NCI-H510A (cell line): ENCODE data around the gene NDST1.

Experiments used
- DNase-seq: peaks from one replicate; lab custom pipeline; 2025; lab: John Stamatoyannopoulos, UW

Gene NDST1

DNA sequence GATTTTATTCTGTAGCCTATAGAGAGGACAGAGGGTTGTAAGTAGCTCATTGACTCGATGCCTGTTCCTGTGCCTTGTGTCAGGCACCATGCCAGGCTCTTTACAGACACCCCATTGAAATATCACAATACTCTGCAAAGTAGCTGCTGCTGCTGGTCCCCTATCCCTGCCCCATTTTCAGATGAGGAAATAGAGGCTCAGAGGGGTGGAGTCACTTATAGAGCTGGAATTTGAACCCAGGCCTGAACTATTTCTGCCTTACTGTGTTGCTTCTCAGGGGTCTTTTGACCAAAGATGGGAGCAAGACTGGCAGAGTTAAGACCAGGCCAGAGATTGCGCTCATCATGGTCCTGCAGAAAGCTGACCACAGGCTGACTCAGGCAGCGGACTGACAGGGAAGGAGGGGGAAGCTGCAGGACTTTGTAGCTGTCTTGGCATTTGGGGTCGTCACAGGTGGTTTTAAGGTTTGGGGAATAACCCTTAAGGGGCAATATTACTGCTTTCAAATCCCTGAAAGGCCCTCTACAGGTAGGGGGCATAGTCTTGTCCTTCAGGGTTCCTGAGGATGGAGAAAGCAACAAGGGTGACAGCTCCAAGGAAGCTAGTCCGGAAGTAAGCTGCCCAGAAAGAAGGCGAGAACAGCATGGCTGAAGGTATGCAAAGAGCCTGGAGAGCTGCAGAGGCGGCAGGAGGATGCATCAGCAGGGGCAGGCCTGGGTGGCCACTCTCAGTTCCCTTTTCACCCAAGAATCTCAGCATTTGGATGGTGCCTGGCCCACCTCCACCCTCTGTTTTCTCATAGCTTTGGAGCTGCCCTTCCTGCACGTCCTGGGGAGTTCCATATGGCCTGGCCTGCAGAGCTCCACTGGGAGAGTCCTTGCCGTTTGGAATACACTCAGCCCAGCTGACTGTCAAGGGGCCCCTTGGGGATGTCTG lies 18.3 kb upstream of the NDST1 start:
- DNase-seq, result no peak

DNA sequence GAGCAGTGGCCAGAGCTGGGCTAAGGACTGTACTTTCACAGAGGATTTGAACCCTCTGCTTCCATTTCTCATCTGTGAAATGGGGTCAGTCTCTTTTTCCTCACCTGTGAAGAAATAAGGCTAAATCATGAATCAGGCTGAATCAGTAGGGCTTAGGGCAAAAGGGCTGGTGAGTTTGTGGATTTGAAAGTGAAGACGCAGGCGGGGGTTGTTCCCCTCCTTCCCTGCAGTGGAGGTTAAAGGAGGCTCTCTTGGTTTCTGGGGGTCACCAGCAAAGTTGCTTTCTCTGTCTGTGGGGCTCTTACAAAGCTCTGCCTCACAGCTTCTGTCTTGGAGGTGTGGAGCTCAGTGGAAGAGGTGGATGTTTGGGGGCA lies 17.6 kb upstream of the NDST1 start:
- DNase-seq, result no peak

DNA sequence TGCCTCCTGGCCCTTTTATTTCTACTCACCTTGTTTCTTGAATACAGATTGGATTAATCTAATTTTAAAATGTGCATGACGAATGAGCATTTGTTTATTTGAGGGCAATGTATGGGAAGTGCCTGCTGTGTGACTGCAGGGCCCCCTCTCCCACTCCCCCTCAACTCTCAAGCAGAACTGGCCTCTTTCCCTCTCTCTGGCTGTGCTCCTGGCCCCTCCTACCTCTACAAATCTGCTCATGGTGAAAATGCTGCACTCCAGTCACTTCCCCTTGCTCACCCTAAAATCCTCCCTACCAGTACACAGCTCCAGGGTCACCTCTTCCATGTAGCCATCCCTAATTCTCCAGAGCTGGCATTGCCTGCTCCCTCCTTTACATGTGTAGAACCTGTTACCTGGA lies 17.2 kb upstream of the NDST1 start:
- no peak for DNase-seq

- DNase-seq, result no peak
Measured at GRCh38 chr5:150491876-150492275, 16.1 kb upstream of the NDST1 start.

- no peak for DNase-seq
Measured at GRCh38 chr5:150492621-150493020, 15.3 kb upstream of the NDST1 start.

DNA sequence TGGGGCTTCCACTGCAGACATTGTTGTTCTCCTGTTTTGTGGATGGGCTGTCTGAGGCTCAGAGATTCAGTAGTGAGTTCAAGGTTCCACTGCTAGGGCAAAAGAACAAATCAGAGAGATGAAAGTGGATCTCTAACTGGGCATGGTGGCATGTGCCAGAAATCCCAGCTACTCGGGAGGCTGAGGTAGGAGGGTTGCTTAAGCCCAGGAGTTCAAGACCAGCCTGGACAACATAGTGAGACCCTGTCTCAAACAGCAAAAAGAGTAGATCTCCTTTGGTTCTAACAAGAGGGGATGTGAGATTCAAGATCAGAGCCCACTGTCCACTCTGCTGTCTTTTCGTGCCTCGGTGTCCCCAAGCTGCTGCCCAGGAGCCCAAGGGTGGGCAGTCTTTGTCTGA lies 11.8 kb upstream of the NDST1 start:
- DNase-seq, result no peak

GRCh38 chr5:150496534-150496933 lies 11.4 kb upstream of the NDST1 start:
- DNase-seq, result no peak

DNA sequence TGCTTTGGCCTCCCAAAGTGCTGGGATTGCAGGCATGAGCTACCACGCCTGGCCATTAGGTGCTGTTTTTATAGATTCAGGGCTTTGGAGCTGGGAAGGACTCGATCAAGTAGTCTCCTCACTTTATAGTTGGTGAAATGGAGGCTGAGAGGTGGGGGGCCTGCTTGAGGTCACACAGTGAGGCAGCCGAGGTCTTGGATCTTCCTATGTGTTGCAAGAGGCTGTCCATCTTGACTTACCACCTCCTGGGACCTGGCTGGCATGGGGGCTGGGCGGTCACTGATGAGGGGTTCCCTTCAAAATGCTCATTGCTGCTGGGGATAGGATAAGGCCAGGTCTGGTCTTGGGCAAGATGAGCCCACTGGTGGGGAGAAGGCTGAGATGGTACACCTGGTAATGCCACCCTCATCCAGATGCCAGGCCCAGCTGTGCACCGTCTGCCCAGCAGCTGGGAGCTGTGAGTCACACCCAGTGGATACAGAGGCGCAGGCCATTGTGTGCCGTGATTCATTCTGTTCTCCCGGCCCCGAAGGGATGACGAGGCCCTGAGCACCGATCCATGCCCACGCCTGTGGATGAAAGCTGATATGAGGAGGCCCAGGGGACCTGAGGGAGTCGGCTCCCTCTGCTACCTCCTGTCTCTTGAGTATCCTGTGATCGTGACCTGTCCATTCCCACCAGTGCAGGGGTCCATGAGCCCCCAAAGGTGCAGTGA lies 10.5 kb upstream of the NDST1 start:
- DNase-seq, result peak; percentile 21

GRCh38 chr5:150497989-150498317 lies 10.0 kb upstream of the NDST1 start:
- DNase-seq, result no peak

- no peak for DNase-seq
Measured at GRCh38 chr5:150498501-150498900, 9.4 kb upstream of the NDST1 start.

DNA sequence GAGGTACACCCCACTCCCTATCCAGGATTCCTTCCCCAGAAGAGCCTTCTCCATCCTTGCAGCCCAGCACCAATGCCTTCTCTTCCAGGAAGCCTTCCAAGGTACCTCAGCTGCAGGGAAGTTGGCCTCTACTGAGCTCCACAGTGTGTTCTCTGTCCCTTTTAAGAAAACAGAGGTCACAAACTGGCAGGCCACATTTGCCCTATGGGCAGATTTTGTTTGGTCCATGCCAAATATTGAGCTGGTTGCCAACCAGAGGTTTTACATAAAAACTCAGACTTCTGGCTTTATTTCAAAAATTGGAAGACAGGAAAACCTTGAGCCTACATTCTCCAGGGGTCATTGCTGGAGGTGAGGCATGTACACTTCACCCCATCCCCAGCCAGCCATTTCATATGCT lies 9.0 kb upstream of the NDST1 start:
- no peak for DNase-seq

- no peak for DNase-seq
Measured at GRCh38 chr5:150499437-150499956, 8.4 kb upstream of the NDST1 start.

DNA sequence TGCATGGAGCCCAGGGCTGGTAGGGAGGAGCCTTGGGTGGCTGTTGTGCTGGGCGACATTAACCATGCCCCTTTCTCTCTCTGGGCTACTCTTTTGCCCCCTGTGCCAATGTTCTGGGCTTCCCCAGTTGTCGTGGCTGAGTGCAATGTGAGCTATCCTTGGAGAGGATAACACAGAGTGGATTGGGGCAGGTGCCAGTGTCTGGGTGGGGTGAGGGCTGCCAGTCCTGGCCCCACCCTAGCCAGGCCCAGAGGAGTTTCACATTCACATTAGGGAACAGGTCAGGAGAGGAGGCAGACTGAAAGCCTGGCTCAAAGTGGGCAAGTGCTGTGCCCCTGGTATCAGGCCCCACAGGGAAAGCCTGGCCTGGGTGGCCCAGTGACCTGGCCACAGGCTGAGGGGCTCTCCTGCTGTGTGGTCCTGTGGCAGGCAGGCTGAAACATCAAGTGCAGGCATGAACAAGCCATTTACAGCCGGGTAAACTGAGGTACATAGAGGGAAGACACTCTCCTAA lies 7.5 kb upstream of the NDST1 start:
- no peak for DNase-seq

DNA sequence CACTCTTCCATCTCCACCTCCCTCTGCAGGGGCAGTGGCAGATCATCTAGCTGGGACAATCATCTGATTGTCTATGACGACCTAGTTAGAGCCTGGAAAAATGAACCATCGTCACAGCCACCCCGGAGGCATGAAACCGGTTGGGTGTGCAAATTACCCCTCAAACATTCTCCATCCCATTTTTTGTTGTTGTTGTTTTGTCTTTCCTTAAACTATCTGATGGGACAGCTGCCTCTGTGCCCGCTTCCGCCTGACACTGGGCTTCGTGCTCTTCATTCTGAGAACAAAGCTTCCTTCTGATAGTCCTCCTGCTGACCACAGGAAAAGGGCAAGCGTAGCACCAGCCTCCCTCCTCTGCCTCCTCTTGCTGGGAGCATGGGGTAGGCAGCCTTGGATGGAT lies 7.0 kb upstream of the NDST1 start:
- no peak for DNase-seq

GRCh38 chr5:150502106-150502505 lies 5.8 kb upstream of the NDST1 start:
- DNase-seq, result no peak

GRCh38 chr5:150502847-150503246 lies 5.1 kb upstream of the NDST1 start:
- no peak for DNase-seq

DNA sequence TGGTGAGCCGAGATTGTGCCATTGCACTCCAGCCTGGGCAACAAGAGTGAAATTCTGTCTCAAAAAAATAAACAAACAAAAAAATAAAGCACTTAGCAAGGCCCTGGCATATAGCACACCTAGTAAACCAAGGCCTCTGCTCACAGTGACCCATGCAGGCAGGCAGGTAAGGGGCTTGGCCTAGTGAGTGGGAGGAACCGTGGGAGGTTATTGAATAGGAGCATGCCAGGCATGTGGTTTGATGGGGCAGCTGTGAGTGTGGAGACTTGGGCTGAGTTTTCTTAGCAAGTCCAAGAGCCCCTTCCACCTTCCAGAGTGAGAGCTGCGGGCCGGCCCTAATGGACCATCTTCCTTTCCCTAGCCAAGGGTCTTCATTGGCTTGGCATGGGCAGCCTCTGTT lies 4.5 kb upstream of the NDST1 start:
- DNase-seq, result no peak

- no peak for DNase-seq
Measured at GRCh38 chr5:150503977-150504620, 3.8 kb upstream of the NDST1 start.

DNA sequence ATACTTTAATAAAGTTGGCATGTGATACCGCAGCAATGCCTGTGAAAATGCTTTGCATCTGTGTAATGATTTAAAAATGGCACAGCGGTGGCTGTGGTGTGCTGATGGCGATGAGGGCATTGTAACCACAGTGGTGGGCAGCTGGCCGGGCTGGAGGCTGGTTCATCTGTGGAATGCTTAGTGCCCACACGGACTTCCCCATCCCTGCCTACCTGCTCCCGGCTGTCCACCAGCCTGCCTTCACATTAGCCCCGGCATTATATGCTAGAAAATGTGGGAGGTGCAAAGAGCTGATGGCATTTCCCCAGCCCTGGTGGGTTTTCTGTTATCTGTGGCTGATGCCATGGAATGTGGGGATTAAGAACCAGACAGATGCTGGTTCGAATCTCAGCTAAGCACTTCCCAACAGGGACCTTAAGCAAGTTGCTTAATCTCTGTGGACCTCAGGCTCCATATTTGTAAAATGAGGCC lies 2.9 kb upstream of the NDST1 start:
- DNase-seq, result no peak

- DNase-seq, result no peak
Measured at GRCh38 chr5:150505816-150506215, 2.1 kb upstream of the NDST1 start.

DNA sequence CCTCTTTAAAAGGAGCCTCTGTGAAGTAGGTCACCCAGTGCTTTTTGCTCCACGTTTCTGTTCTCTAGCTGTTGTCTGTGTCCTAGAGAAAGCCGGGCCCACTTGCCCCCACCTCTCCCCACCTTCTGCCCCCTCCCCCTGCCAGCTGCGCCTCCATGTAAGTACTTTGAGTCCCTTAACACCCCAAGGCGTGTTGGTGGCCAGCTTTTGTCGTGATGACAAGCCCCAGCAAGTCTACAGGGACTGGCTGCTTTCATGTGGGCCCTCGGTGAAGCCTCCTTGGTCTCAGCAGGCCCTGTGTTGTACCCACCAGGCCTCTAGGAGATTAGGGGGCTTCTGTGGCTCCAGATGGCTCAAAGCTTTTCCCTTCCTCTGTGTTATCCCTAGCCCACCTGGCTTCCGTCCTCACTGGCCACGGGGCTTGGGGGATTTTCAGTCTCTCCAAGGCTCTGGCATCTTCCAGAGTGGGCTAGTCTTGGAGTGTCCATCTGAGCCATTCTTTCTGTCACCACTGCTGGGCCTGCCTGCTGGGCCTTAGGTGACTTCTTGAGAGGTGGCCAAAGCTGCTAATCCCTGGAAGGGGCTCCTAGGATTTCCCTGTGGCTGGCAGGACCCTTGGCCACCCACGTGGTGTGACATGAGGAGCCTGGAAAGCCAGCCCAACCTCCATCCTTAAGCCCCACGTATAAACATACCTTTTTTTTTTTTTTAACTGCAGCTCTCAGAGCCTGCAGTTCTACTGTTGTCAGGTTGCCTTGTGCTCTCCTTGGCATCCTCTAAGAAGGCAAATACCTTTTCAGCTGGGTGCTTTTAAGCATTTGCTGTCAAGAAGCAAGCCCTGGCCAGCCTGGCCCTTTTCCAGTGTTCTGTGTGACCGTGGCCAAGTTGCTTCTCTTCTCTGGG lies 1.1 kb upstream of the NDST1 start:
- no peak for DNase-seq

DNA sequence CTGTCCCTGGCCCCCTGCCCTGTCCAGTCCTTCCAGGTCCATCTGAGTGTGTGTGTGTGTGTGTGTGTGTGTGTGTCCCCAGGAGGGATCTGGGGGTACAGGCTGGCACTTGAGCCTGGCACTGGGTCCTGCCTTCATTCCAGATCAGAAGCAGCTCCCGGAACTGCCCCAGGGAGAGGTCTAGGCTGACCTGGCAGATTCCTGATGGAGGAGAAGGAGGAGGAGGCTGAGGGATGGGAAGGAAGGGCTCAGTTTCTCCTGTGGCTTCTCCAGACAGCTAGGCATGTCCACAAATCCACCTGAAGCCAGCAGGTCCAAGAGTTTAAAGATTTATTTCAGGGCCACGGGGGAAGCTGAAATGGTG lies 328 bp downstream of the NDST1 start:
- DNase-seq, result no peak
